Glutamatergic neuron (in vitro differentiated cells): ENCODE measurements around the gene CX3CL1. TPM values are rescaled to one million over a fixed set of nuclear protein-coding genes. Genes with fewer than 3 reads are reported as not detected.

Experiments
- DNase-seq: peaks from one replicate; pipeline ENCODE4 v3.0.0; 2022
- H3K27ac Mint-ChIP-seq: one replicate; pipeline ENCODE4 v1.8.0; 2020; ENCODE audit warnings: mild to moderate bottlenecking, mixed read lengths, inconsistent platforms; ENCODE audit not compliant: unreplicated experiment
- H3K27me3 Mint-ChIP-seq: one replicate; pipeline ENCODE4 v1.8.0; 2020; ENCODE audit warnings: mild to moderate bottlenecking, moderate library complexity, mixed read lengths, inconsistent platforms; ENCODE audit not compliant: unreplicated experiment
- H3K36me3 Mint-ChIP-seq: one replicate; pipeline ENCODE4 v1.8.0; 2020; ENCODE audit warnings: mild to moderate bottlenecking, mixed read lengths, inconsistent platforms; ENCODE audit not compliant: unreplicated experiment
- H3K4me1 Mint-ChIP-seq: one replicate; pipeline ENCODE4 v1.8.0; 2020; ENCODE audit warnings: mild to moderate bottlenecking, low read depth, mixed read lengths, inconsistent platforms; ENCODE audit not compliant: unreplicated experiment
- H3K4me3 Mint-ChIP-seq: one replicate; pipeline ENCODE4 v1.8.0; 2020; ENCODE audit warnings: mild to moderate bottlenecking, mixed read lengths, inconsistent platforms; ENCODE audit not compliant: unreplicated experiment
- H3K9me3 Mint-ChIP-seq: one replicate; pipeline ENCODE4 v1.8.0; 2020; ENCODE audit warnings: mild to moderate bottlenecking, moderate library complexity, mixed read lengths, inconsistent platforms; ENCODE audit not compliant: unreplicated experiment
- CTCF ChIP-seq: fragments of 200-600 bp; sonication (generic); IDR thresholded peaks from one replicate; pipeline ENCODE4 v1.5.0; 2021; ENCODE audit not compliant: partially characterized antibody, unreplicated experiment
- total RNA-seq: library from RNA; stranded (reverse); fragmentation: NEBNext Ultra II Directional; extraction: Animal tissue kit (Norgen Biotek cat#: 25700); gene quantifications from one replicate; pipeline ENCODE4 v1.2.1, GENCODE V29; 2021; ENCODE audit not compliant: unreplicated experiment

Gene CX3CL1
- total RNA-seq, 1 donor from 2014 or later = not detected

- no peak overlapping the region for H3K27ac Mint-ChIP-seq
Measured at GRCh38 chr16:57411362-57411976, 39.2 kb downstream of the CX3CL1 start.

DNA sequence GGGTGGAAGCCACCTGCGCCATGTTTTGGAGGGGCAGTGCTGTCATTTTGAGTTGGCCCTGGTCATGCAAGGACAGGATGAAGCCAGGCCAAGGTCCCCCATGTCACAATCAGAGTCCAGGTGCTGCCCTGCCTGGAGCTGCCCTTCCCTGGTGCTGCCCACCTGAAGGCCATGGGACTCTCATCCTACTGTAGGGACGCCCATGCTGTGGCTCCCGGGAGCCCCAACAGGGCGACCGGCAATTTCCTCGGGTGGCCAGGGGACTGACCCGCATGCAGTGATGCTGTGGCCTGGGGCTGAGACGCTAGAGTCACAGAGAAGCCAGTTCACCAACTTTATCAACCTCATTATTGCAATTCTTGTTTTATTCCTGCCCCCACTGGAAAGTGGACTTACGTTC lies 40.3 kb downstream of the CX3CL1 start:
- Mint-ChIP-seq H3K4me3 (no peak overlapping the region), H3K9me3 (peaks cover 5% of the 10 kb centered on the region), H3K27me3 (peaks cover 5% of the 10 kb centered on the region), H3K36me3 (peaks cover 7% of the 10 kb centered on the region), H3K4me1 (peaks cover 6% of the 10 kb centered on the region), H3K27ac (no peak overlapping the region)
- DNase-seq = no peak
- no peak for TF ChIP-seq CTCF

More at GRCh38 chr16:57411362-57411976, 39.2 kb downstream of the CX3CL1 start:
- no peak for TF ChIP-seq CTCF
- Mint-ChIP-seq H3K9me3 (peaks cover 5% of the 10 kb centered on the region), H3K36me3 (peaks cover 7% of the 10 kb centered on the region), H3K4me1 (no peaks in the 10 kb centered on the region), H3K27me3 (peaks cover 3% of the 10 kb centered on the region), H3K4me3 (no peak overlapping the region)
- no peak for DNase-seq

- H3K9me3 Mint-ChIP-seq = peaks cover 7% of the 10 kb centered on the region
- no peak for TF ChIP-seq CTCF
- H3K36me3 Mint-ChIP-seq = peaks cover 7% of the 10 kb centered on the region
- H3K4me1 Mint-ChIP-seq = peaks cover 10% of the 10 kb centered on the region
- H3K27me3 Mint-ChIP-seq = peaks cover 5% of the 10 kb centered on the region
- H3K4me3 Mint-ChIP-seq = no peak overlapping the region
- no peak for DNase-seq
- no peak overlapping the region for H3K27ac Mint-ChIP-seq
Measured at GRCh38 chr16:57413301-57413730, 41.0 kb downstream of the CX3CL1 start.

GRCh38 chr16:57413733-57414132 lies 41.4 kb downstream of the CX3CL1 start:
- no peak for TF ChIP-seq CTCF
- Mint-ChIP-seq H3K27ac (no peak overlapping the region), H3K4me1 (peaks cover 11% of the 10 kb centered on the region), H3K9me3 (peaks cover 7% of the 10 kb centered on the region), H3K36me3 (peaks cover 7% of the 10 kb centered on the region), H3K4me3 (no peak overlapping the region), H3K27me3 (peaks cover 4% of the 10 kb centered on the region)
- no peak for DNase-seq

DNA sequence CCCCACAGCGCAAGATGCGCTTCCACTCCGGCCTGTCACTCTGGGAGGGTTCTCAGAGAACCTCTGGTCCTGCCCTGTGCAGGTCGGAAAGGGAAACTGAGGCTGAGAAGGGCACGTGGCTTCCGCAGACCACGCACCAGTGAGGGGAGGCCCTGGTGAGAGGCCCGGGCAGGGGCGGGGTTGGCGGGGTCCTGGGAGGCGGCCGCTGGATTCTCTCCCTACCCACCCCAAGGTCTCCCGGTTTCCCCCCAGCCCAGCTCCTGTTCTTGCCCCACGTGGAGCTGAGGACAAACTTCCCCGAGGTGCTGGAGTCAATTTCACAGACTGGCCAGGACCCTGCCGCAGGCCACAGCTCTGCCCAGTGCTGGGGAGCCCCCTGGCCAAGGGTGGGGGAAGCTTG lies 43.8 kb downstream of the CX3CL1 start:
- peaks cover 3% of the 10 kb centered on the region for H3K9me3 Mint-ChIP-seq
- H3K36me3 Mint-ChIP-seq = no peaks in the 10 kb centered on the region
- peaks cover 14% of the 10 kb centered on the region for H3K4me1 Mint-ChIP-seq
- no peak for DNase-seq
- H3K4me3 Mint-ChIP-seq = no peak overlapping the region
- H3K27me3 Mint-ChIP-seq = peaks cover 3% of the 10 kb centered on the region
- TF ChIP-seq CTCF = no peak
- H3K27ac Mint-ChIP-seq = no peak overlapping the region
